ENCODE data around the gene PACC1.
"Not testable (repeated sequence)": the region's sequence is repeated elsewhere in the genome, so short reads cannot be mapped to it uniquely, and the experiment has no call there.

The PACC1 gene

DNA sequence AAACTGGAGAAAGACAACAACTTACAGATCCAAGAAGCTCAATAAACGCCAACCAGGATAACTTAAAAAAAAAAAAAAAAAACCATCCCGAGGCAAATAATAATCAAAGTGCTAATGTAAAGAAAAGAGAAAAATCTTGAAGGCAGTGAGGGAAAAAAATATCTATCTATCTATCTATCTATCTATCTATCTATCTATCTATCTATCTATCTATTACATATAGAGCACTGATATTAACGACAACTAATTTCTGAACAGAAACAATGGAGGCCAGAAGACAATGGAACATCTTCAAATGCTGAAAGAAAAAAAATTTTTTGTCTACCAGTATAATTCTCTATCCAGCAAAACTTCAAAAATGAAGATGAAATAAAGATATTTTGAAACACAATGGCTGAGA lies 18.0 kb downstream of the PACC1 start:
- TF ChIP-seq FOXP2 (optimal IDR thresholded peaks at IDR 0.05; ENCODE audit: control extremely low read depth, extremely low read length, insufficient read depth), result no peak
- no peak for TF ChIP-seq EZH2 (IDR thresholded peaks at IDR 0.05)
- no peak for TF ChIP-seq POLR2AphosphoS5 (IDR thresholded peaks at IDR 0.05; ENCODE audit: borderline replicate concordance, low read depth, low read length)
- Histone ChIP-seq H3K9ac (ENCODE audit: insufficient read length) (no peak overlapping the region), H3K9me3 (ENCODE audit: low read depth, low read length) (no peaks in the 10 kb centered on the region; the same call in 1 of the 2 replicates), H3K4me3 (no peak overlapping the region), H3K36me3 (ENCODE audit: insufficient read depth, low read length) (0 out of 2 replicates have a peak, but pooled peaks cover 3% of the 10 kb centered on the region), H3K27ac (no peak overlapping the region)
- no peak for DNase-seq (ENCODE audit: low read depth, low spot score)

DNA sequence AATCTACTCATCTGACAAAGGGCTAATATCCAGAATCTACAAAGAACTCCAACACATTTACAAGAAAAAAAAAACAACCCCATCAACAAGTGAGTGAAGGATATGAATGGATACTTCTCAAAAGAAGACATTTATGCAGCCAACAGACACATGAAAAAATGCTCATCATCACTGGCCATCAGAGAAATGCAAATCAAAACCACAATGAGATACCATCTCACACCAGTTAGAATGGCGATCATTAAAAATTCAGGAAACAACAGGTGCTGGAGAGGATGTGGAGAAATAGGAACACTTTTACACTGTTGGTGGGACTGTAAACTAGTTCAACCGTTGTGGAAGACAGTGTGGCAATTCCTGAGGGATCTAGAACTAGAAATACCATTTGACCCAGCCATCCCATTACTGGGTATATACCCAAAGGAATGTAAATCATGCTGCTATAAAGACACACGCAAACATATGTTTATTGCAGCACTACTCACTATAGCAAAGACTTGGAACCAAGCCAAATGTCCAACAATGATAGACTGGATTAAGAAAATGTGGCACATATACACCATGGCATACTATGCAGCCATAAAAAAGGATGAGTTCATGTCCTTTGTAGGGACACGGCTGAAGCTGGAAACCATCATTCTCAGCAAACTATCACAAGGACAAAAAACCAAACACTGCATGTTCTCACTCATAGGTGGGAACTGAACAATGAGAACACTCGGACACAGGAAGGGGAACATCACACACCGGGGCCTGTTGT lies 18.8 kb downstream of the PACC1 start:
- DNase-seq (ENCODE audit: low read depth, low spot score); H3K36me3 ChIP-seq (ENCODE audit: insufficient read depth, low read length); H3K9ac ChIP-seq (ENCODE audit: insufficient read length); H3K27ac ChIP-seq; H3K9me3 ChIP-seq (ENCODE audit: low read depth, low read length); H3K4me3 ChIP-seq: not testable (repeated sequence)

DNA sequence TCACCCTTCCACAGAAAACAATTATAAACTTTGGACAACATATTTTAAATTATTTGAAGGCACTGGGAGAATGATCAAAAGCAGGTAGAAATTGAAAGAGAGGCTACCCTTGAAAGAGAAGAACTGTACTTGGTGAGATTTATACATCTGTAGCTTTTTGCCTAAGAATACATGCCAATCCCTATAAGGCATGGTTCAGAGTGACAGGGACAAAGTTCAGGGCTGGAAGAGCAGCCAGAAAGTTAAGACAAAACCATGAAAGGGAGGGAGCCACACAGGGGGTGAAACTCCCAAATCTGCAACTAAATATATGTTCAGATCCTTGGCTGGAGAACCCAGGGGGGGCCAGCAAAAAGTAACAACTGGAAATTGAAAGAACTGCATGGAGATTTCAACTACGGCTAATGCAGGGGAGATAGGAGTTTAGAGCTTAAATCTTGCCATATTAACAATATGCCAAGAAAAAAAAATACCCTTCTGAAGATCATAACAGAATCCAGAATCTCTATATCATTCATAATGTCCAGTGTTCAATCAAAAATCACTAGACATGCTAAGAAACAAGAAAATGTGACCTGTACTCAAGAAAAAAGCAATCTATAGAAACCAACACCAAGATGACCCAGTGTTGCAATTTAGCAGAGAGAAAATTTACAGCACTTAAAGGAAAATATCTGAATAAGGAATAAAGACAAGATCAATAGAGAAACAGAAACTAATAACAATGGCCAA lies 25.5 kb downstream of the PACC1 start:
- DNase-seq (ENCODE audit: low read depth, low spot score), result no peak
- H3K27ac ChIP-seq, result no peak overlapping the region
- no peak overlapping the region for H3K4me3 ChIP-seq
- TF ChIP-seq EZH2 (IDR thresholded peaks at IDR 0.05) (no peak), FOXP2 (optimal IDR thresholded peaks at IDR 0.05; ENCODE audit: control extremely low read depth, extremely low read length, insufficient read depth) (no peak)
- peaks cover 16% of the 10 kb centered on the region; the same call in 1 of the 2 replicates for H3K36me3 ChIP-seq (ENCODE audit: insufficient read depth, low read length)
- no peak overlapping the region for H3K9ac ChIP-seq (ENCODE audit: insufficient read length)
- H3K9me3 ChIP-seq (ENCODE audit: low read depth, low read length), result no peaks in the 10 kb centered on the region

DNA sequence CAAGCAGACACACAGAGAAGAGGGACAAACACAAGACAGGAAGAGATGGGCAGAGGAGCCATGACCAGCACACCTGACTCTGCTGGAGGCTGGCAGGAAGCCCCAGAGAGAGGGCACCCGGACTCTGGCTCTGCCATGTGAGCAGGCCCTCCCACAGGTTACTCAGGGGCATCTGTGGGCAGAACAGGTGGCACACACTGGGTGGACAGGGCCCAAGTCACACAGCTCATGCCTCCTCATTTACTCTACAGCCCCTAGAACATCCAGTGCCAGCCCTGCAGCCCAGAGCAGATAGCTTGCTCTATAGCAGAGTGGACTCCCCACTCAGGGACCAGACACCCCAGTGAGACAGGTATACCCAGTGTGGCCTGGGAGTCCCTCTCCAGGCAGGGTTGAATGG lies 28.7 kb downstream of the PACC1 start:
- H3K27ac ChIP-seq, result no peak overlapping the region
- TF ChIP-seq EZH2 (IDR thresholded peaks at IDR 0.05), result no peak
- TF ChIP-seq FOXP2 (optimal IDR thresholded peaks at IDR 0.05; ENCODE audit: control extremely low read depth, extremely low read length, insufficient read depth), result no peak
- TF ChIP-seq POLR2AphosphoS5 (IDR thresholded peaks at IDR 0.05; ENCODE audit: borderline replicate concordance, low read depth, low read length), result no peak
- H3K9me3 ChIP-seq (ENCODE audit: low read depth, low read length), result no peaks in the 10 kb centered on the region
- no peak overlapping the region for H3K4me3 ChIP-seq
- peaks cover 16% of the 10 kb centered on the region; the same call in 1 of the 2 replicates for H3K36me3 ChIP-seq (ENCODE audit: insufficient read depth, low read length)
- DNase-seq (ENCODE audit: low read depth, low spot score), result no peak
- H3K9ac ChIP-seq (ENCODE audit: insufficient read length), result no peak overlapping the region

DNA sequence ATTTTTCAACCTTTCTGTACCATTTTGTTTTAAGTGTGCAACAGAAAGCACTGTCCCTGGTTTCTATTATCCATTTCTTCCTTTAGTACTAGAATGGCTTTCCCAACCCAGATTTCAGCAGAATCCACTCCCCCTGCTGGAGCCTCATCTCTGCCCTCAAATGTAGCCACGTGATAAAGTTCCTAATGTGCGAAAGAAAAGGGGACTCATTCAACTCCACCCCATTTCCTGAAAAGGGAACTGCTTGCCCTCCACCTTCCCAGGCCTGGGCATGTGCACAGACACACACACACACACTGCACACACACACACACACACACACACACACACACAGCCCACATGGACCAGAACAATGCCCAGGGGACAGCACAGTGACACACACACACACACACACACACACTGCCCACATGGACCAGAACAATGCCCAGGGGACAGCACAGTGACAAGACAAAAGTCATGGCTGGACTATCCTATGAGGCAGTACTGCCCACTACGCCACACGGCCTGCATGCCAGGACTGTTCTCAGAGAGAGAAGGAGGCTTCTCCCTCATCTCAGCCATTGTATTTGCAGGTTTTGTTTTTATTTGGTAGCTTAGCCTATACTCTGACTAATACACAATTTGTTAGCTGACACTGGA lies 33.2 kb downstream of the PACC1 start:
- no peak overlapping the region for H3K4me3 ChIP-seq
- H3K9ac ChIP-seq (ENCODE audit: insufficient read length), result no peak overlapping the region
- peaks cover 8% of the 10 kb centered on the region; the same call in 1 of the 2 replicates for H3K36me3 ChIP-seq (ENCODE audit: insufficient read depth, low read length)
- H3K27ac ChIP-seq, result no peak overlapping the region
- no peaks in the 10 kb centered on the region for H3K9me3 ChIP-seq (ENCODE audit: low read depth, low read length)
- TF ChIP-seq POLR2AphosphoS5 (IDR thresholded peaks at IDR 0.05; ENCODE audit: borderline replicate concordance, low read depth, low read length), result no peak
- no peak for TF ChIP-seq EZH2 (IDR thresholded peaks at IDR 0.05)
- TF ChIP-seq FOXP2 (optimal IDR thresholded peaks at IDR 0.05; ENCODE audit: control extremely low read depth, extremely low read length, insufficient read depth), result no peak
- DNase-seq (ENCODE audit: low read depth, low spot score), result no peak

DNA sequence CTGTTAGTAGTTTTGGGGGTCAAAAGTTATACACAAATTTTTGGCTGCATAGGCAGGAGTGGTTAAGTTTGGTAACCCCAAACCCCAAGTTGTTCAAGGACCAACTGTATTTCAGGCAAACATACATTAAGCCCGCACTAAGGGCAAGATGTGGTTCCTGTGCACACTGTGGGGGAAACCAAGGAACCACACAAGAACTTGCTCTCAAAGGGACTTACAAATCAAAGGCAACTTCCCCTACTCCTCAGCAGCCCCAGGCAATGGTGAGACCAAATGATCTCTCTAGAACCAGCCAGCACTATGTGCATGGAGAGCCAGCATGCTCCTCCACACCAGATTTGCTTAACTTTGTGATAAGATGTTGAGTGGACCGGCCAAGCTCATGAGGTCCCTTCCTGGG lies 35.3 kb downstream of the PACC1 start:
- H3K4me3 ChIP-seq, result no peak overlapping the region
- H3K36me3 ChIP-seq (ENCODE audit: insufficient read depth, low read length), result peaks cover 1% of the 10 kb centered on the region; the same call in 1 of the 2 replicates
- no peak overlapping the region for H3K9ac ChIP-seq (ENCODE audit: insufficient read length)
- H3K9me3 ChIP-seq (ENCODE audit: low read depth, low read length), result no peaks in the 10 kb centered on the region
- H3K27ac ChIP-seq, result no peak overlapping the region
- DNase-seq (ENCODE audit: low read depth, low spot score), result no peak
- TF ChIP-seq EZH2 (IDR thresholded peaks at IDR 0.05) (no peak), POLR2AphosphoS5 (IDR thresholded peaks at IDR 0.05; ENCODE audit: borderline replicate concordance, low read depth, low read length) (no peak), FOXP2 (optimal IDR thresholded peaks at IDR 0.05; ENCODE audit: control extremely low read depth, extremely low read length, insufficient read depth) (no peak)

DNA sequence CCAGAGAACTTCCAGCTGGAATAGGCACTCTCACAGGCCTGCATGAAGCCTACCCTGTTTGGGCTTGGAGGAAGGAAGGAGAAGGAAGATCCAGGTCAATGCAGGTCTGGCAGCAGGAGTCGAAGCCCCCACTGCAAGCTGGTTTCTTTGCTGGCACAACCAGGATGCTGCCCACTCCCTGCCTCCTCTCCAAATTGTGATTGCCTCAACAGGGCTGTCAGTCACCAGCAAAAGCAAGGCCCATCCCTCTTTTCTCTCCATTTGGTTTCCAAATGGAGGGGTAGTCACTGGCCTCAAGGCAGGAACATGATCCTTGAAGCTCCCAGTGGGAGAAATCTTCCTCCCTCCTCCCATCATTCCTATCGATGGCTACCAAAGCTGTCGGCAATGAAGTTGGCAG lies 37.0 kb downstream of the PACC1 start:
- no peak for DNase-seq (ENCODE audit: low read depth, low spot score)
- H3K9me3 ChIP-seq (ENCODE audit: low read depth, low read length), result no peaks in the 10 kb centered on the region
- H3K4me3 ChIP-seq, result no peak overlapping the region
- TF ChIP-seq POLR2AphosphoS5 (IDR thresholded peaks at IDR 0.05; ENCODE audit: borderline replicate concordance, low read depth, low read length), result no peak
- TF ChIP-seq FOXP2 (optimal IDR thresholded peaks at IDR 0.05; ENCODE audit: control extremely low read depth, extremely low read length, insufficient read depth), result no peak
- no peak overlapping the region for H3K9ac ChIP-seq (ENCODE audit: insufficient read length)
- H3K27ac ChIP-seq, result no peak overlapping the region
- peaks cover 14% of the 10 kb centered on the region for H3K36me3 ChIP-seq (ENCODE audit: insufficient read depth, low read length)

DNA sequence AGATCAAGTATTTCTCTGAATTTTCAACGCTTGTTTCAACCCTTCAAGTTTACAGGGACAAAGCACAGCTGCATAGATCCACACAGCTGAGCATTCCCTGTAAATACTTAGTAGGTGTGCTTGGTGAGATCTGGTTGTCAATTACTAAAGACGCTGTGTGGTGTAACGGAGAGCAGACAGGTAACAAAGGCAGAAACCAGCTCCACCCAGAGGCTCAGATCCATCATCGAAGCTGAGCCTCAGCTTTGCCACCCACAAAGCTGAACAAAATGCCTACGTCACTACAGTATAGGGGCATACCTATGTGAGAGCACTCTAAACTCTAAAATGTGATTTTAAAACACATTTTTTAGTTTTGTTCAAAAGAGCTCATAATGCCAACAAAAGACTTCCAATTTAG lies 38.7 kb downstream of the PACC1 start:
- no peak for DNase-seq (ENCODE audit: low read depth, low spot score)
- peaks cover 20% of the 10 kb centered on the region for H3K36me3 ChIP-seq (ENCODE audit: insufficient read depth, low read length)
- no peak overlapping the region for H3K4me3 ChIP-seq
- TF ChIP-seq FOXP2 (optimal IDR thresholded peaks at IDR 0.05; ENCODE audit: control extremely low read depth, extremely low read length, insufficient read depth) (no peak), EZH2 (IDR thresholded peaks at IDR 0.05) (no peak), POLR2AphosphoS5 (IDR thresholded peaks at IDR 0.05; ENCODE audit: borderline replicate concordance, low read depth, low read length) (no peak)
- no peak overlapping the region for H3K9ac ChIP-seq (ENCODE audit: insufficient read length)
- H3K27ac ChIP-seq, result no peak overlapping the region
- no peaks in the 10 kb centered on the region for H3K9me3 ChIP-seq (ENCODE audit: low read depth, low read length)
